HEK293 (cell line): ENCODE data around the gene TTC1.

ENCODE experiments used
- WT1 ChIP-seq: fragments of 450-650 bp; formaldehyde crosslinking; IDR thresholded peaks from 2 replicates; pipeline ENCODE4 v1.5.1; 2016; ENCODE audit warnings: missing biosample characterization, missing genetic modification characterization
- YY1 ChIP-seq: fragments of 450-650 bp; formaldehyde crosslinking; IDR thresholded peaks from 2 replicates; pipeline ENCODE4 v1.5.1; 2018; ENCODE audit warnings: missing biosample characterization, missing genetic modification characterization
- ZBTB8A ChIP-seq: fragments of 450-650 bp; formaldehyde crosslinking; IDR thresholded peaks from 2 replicates; pipeline ENCODE4 v1.5.1; 2016; ENCODE audit warnings: missing biosample characterization, missing genetic modification characterization
- ZFP37 ChIP-seq: fragments of 450-650 bp; formaldehyde crosslinking; IDR thresholded peaks from 2 replicates; pipeline ENCODE4 v1.5.1; 2016; ENCODE audit warnings: missing biosample characterization, missing genetic modification characterization
- ZNF121 ChIP-seq: fragments of 450-650 bp; formaldehyde crosslinking; IDR thresholded peaks from 2 replicates; pipeline ENCODE4 v1.5.1; 2016; ENCODE audit warnings: missing biosample characterization, missing genetic modification characterization
- ZNF341 ChIP-seq: fragments of 450-650 bp; formaldehyde crosslinking; IDR thresholded peaks from 2 replicates; pipeline ENCODE4; 2016; ENCODE audit warnings: low read depth, missing biosample characterization, missing genetic modification characterization
- ZNF354C ChIP-seq: fragments of 450-650 bp; formaldehyde crosslinking; IDR thresholded peaks from 2 replicates; pipeline ENCODE4 v1.5.1; 2016; ENCODE audit warnings: missing biosample characterization, missing genetic modification characterization, low read depth, borderline replicate concordance
- ZNF423 ChIP-seq: fragments of 450-650 bp; formaldehyde crosslinking; IDR thresholded peaks from 2 replicates; pipeline ENCODE4 v1.5.1; 2016; ENCODE audit warnings: missing biosample characterization, missing genetic modification characterization
- ZNF777 ChIP-seq: fragments of 450-650 bp; formaldehyde crosslinking; IDR thresholded peaks from 2 replicates; pipeline ENCODE4 v1.5.1; 2017; ENCODE audit warnings: missing biosample characterization, missing genetic modification characterization, borderline replicate concordance
- TF ChIP-seq, protein P1 (sequence below): fragments of 450-650 bp; formaldehyde crosslinking; IDR thresholded peaks from 2 replicates; pipeline ENCODE4 v1.5.1; 2016; ENCODE audit warnings: missing biosample characterization, missing genetic modification characterization
- TF ChIP-seq, protein P2 (sequence below): fragments of 450-650 bp; formaldehyde crosslinking; IDR thresholded peaks from 2 replicates; pipeline ENCODE4 v1.5.1; 2016; ENCODE audit warnings: missing biosample characterization, missing genetic modification characterization, borderline replicate concordance
- TF ChIP-seq, protein P3 (sequence below): fragments of 450-650 bp; formaldehyde crosslinking; IDR thresholded peaks from 2 replicates; pipeline ENCODE4 v1.5.1; 2016; ENCODE audit warnings: missing biosample characterization, missing genetic modification characterization
- TF ChIP-seq, protein P4 (sequence below): fragments of 450-650 bp; formaldehyde crosslinking; IDR thresholded peaks from 2 replicates; pipeline ENCODE4 v1.5.1; 2016; ENCODE audit warnings: missing biosample characterization, missing genetic modification characterization
- TF ChIP-seq, protein P5 (sequence below): fragments of 450-650 bp; IDR thresholded peaks from 2 replicates; pipeline ENCODE4 v1.5.1; 2018; ENCODE audit warnings: missing biosample characterization, missing genetic modification characterization

DNA sequence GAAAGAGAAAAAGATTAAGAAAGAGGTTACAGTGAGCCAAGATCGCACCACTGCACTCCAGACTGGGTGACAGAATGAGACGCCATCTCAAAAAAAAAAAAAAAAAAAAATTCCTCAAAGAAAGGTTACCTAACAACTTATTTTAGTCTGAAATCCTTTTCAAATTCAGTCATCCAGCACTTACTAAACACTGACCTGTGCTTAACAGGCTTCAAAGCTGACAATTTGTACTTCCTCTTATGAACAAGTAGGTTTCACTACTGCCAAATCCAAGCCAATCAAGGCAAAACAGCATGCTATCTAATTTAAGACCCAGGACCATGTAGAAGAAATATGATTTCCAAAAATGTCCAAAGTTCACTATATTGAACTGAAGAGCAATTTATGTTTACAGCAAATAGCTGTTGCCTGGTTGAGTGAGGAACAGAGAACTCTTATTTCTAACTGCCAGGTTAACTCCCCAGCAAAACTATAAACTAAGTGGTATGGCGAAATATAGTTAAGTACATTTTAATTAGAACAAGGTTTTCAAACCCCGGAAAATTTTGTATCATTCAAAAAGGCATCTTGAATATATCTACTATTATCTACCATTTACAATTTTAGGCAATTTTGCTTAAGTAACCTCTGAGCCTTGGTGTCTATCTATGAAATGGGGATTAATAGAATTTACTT, 96.9 kb downstream of the TTC1 start:
- TF ChIP-seq, protein P1, sequence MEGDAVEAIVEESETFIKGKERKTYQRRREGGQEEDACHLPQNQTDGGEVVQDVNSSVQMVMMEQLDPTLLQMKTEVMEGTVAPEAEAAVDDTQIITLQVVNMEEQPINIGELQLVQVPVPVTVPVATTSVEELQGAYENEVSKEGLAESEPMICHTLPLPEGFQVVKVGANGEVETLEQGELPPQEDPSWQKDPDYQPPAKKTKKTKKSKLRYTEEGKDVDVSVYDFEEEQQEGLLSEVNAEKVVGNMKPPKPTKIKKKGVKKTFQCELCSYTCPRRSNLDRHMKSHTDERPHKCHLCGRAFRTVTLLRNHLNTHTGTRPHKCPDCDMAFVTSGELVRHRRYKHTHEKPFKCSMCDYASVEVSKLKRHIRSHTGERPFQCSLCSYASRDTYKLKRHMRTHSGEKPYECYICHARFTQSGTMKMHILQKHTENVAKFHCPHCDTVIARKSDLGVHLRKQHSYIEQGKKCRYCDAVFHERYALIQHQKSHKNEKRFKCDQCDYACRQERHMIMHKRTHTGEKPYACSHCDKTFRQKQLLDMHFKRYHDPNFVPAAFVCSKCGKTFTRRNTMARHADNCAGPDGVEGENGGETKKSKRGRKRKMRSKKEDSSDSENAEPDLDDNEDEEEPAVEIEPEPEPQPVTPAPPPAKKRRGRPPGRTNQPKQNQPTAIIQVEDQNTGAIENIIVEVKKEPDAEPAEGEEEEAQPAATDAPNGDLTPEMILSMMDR, result no peak
- TF ChIP-seq, protein P2, sequence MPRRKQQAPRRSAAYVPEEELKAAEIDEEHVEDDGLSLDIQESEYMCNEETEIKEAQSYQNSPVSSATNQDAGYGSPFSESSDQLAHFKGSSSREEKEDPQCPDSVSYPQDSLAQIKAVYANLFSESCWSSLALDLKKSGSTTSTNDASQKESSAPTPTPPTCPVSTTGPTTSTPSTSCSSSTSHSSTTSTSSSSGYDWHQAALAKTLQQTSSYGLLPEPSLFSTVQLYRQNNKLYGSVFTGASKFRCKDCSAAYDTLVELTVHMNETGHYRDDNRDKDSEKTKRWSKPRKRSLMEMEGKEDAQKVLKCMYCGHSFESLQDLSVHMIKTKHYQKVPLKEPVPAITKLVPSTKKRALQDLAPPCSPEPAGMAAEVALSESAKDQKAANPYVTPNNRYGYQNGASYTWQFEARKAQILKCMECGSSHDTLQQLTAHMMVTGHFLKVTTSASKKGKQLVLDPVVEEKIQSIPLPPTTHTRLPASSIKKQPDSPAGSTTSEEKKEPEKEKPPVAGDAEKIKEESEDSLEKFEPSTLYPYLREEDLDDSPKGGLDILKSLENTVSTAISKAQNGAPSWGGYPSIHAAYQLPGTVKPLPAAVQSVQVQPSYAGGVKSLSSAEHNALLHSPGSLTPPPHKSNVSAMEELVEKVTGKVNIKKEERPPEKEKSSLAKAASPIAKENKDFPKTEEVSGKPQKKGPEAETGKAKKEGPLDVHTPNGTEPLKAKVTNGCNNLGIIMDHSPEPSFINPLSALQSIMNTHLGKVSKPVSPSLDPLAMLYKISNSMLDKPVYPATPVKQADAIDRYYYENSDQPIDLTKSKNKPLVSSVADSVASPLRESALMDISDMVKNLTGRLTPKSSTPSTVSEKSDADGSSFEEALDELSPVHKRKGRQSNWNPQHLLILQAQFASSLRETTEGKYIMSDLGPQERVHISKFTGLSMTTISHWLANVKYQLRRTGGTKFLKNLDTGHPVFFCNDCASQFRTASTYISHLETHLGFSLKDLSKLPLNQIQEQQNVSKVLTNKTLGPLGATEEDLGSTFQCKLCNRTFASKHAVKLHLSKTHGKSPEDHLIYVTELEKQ (tag by site-specific recombination), result no peak
- TF ChIP-seq ZNF341 (tag by site-specific recombination) (no peak), ZNF354C (tag by site-specific recombination) (no peak), WT1 (no peak), YY1 (tag by site-specific recombination) (no peak), ZFP37 (tag by site-specific recombination) (no peak), ZNF777 (tag by site-specific recombination) (no peak), ZNF423 (no peak), ZNF121 (no peak), ZBTB8A (tag by site-specific recombination) (no peak)
- TF ChIP-seq, protein P3, sequence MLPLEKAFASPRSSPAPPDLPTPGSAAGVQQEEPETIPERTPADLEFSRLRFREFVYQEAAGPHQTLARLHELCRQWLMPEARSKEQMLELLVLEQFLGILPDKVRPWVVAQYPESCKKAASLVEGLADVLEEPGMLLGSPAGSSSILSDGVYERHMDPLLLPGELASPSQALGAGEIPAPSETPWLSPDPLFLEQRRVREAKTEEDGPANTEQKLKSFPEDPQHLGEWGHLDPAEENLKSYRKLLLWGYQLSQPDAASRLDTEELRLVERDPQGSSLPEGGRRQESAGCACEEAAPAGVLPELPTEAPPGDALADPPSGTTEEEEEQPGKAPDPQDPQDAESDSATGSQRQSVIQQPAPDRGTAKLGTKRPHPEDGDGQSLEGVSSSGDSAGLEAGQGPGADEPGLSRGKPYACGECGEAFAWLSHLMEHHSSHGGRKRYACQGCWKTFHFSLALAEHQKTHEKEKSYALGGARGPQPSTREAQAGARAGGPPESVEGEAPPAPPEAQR (tag by site-specific recombination), result no peak
- TF ChIP-seq, protein P4, sequence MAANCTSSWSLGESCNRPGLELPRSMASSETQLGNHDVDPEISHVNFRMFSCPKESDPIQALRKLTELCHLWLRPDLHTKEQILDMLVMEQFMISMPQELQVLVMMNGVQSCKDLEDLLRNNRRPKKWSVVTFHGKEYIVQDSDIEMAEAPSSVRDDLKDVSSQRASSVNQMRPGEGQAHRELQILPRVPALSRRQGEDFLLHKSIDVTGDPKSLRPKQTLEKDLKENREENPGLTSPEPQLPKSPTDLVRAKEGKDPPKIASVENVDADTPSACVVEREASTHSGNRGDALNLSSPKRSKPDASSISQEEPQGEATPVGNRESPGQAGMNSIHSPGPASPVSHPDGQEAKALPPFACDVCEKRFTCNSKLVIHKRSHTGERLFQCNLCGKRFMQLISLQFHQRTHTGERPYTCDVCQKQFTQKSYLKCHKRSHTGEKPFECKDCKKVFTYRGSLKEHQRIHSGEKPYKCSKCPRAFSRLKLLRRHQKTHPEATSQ, result no peak
- TF ChIP-seq, protein P5, sequence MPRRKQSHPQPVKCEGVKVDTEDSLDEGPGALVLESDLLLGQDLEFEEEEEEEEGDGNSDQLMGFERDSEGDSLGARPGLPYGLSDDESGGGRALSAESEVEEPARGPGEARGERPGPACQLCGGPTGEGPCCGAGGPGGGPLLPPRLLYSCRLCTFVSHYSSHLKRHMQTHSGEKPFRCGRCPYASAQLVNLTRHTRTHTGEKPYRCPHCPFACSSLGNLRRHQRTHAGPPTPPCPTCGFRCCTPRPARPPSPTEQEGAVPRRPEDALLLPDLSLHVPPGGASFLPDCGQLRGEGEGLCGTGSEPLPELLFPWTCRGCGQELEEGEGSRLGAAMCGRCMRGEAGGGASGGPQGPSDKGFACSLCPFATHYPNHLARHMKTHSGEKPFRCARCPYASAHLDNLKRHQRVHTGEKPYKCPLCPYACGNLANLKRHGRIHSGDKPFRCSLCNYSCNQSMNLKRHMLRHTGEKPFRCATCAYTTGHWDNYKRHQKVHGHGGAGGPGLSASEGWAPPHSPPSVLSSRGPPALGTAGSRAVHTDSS, result no peak
